ENCODE results near the gene BRPF3. TPM values are rescaled to one million over a fixed set of nuclear protein-coding genes. Genes with fewer than 3 reads are reported as not detected.

The BRPF3 gene
- total RNA-seq, 1 experiment from 2014 or later: 14.3 TPM

DNA sequence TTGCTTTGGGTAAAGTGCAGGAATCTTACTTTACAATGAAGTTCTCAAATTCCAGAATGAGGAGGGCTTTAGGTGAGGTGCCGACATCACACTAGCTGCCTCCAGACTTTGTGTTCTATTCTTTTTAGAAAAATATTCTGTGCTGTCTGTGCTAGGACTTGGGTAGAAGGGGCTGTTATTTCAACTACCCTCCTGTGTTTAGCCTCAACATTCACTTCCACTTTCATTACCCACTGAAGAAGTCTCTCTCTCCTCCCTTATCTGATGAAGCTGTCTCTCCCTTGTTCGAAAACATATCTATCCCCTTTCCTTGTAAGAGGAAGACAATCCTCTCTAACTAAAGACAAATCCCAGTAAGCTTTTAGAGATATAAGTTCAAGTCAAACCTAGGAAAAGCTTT is 25.0 kb upstream of the BRPF3 start:
- Histone ChIP-seq H4K20me1 (ENCODE audit: low read length) (no peaks in the 10 kb centered on the region), H3K4me1 (ENCODE audit: insufficient read depth, low read length) (no peaks in the 10 kb centered on the region), H3K27ac (ENCODE audit: low read length) (no peak overlapping the region), H3K9ac (ENCODE audit: low read length) (no peak overlapping the region), H3K36me3 (ENCODE audit: low read depth, low read length) (no peaks in the 10 kb centered on the region), H3K27me3 (ENCODE audit: low read length) (no peaks in the 10 kb centered on the region), H3F3A (ENCODE audit: low read length, unreplicated experiment) (no peaks in the 10 kb centered on the region), H2AFZ (ENCODE audit: low read length) (no peak overlapping the region), H3K4me2 (ENCODE audit: low read length) (no peak overlapping the region), H3K79me2 (ENCODE audit: low read length) (no peaks in the 10 kb centered on the region), H3K4me3 (ENCODE audit: low read length) (no peak overlapping the region), H3K9me2 (replicated peaks; ENCODE audit: low read length) (no peaks in the 10 kb centered on the region), H3K9me3 (ENCODE audit: low read length) (no peaks in the 10 kb centered on the region)
- POLR2A ChIA-PET (ENCODE audit: unreplicated experiment): no interaction called here
- no TSS peak for BruUV-seq (replicated peaks)
- ATAC-seq (no peak), DNase-seq (no peak)
- TF ChIP-seq EZH2 (IDR thresholded peaks at IDR 0.05; ENCODE audit: low read length, unreplicated experiment) (no peak), EZH2phosphoT487 (IDR thresholded peaks at IDR 0.05; ENCODE audit: borderline replicate concordance, low read length) (no peak)
- TF ChIP-seq, protein P1, sequence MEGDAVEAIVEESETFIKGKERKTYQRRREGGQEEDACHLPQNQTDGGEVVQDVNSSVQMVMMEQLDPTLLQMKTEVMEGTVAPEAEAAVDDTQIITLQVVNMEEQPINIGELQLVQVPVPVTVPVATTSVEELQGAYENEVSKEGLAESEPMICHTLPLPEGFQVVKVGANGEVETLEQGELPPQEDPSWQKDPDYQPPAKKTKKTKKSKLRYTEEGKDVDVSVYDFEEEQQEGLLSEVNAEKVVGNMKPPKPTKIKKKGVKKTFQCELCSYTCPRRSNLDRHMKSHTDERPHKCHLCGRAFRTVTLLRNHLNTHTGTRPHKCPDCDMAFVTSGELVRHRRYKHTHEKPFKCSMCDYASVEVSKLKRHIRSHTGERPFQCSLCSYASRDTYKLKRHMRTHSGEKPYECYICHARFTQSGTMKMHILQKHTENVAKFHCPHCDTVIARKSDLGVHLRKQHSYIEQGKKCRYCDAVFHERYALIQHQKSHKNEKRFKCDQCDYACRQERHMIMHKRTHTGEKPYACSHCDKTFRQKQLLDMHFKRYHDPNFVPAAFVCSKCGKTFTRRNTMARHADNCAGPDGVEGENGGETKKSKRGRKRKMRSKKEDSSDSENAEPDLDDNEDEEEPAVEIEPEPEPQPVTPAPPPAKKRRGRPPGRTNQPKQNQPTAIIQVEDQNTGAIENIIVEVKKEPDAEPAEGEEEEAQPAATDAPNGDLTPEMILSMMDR (conservative IDR thresholded peaks at IDR 0.05; ENCODE audit: low read depth, low read length): no peak
- CTCF ChIA-PET: no interaction called here
- intact Hi-C loops (cut with micrococcal nuclease): no loop called here

GRCh38 chr6:36177166-36177565 is 19.4 kb upstream of the BRPF3 start:
- intact Hi-C loops (cut with micrococcal nuclease): no loop called here
- Histone ChIP-seq H2AFZ (ENCODE audit: low read length) (no peak overlapping the region), H4K20me1 (ENCODE audit: low read length) (no peaks in the 10 kb centered on the region), H3K36me3 (ENCODE audit: low read depth, low read length) (no peaks in the 10 kb centered on the region), H3K4me3 (ENCODE audit: low read length) (no peak overlapping the region), H3K4me1 (ENCODE audit: insufficient read depth, low read length) (no peaks in the 10 kb centered on the region), H3K9me3 (ENCODE audit: low read length) (no peaks in the 10 kb centered on the region), H3K27me3 (ENCODE audit: low read length) (no peaks in the 10 kb centered on the region), H3K9ac (ENCODE audit: low read length) (no peak overlapping the region), H3K79me2 (ENCODE audit: low read length) (no peaks in the 10 kb centered on the region), H3F3A (ENCODE audit: low read length, unreplicated experiment) (no peaks in the 10 kb centered on the region), H3K4me2 (ENCODE audit: low read length) (no peak overlapping the region), H3K27ac (ENCODE audit: low read length) (no peak overlapping the region), H3K9me2 (replicated peaks; ENCODE audit: low read length) (no peaks in the 10 kb centered on the region)
- DNase-seq (no peak), ATAC-seq (no peak)
- no TSS peak for BruUV-seq (replicated peaks)
- POLR2A ChIA-PET (ENCODE audit: unreplicated experiment): no interaction called here
- CTCF ChIA-PET: no interaction called here
- TF ChIP-seq EZH2 (IDR thresholded peaks at IDR 0.05; ENCODE audit: low read length, unreplicated experiment) (no peak), EZH2phosphoT487 (IDR thresholded peaks at IDR 0.05; ENCODE audit: borderline replicate concordance, low read length) (no peak)

DNA sequence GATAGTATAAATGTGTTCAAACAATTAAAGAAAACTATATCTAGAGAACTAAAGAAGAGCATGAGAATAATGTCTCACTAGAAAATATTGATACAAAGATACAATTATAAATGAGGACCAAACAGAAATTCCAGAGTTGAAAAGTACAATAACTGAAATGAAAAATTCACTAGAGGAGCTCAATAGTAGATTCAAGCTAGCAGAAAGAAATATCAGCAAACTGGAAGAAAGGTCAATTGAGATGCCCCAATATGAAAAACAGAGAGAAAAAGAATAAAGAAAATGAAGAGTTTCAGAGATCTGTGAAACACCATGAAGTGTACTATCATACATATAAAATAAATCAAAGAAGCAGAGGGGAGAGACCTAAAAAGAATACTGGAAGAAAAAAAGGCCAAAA is 18.0 kb upstream of the BRPF3 start:
- ATAC-seq (no peak), DNase-seq (no peak)
- H2AFZ ChIP-seq (ENCODE audit: low read length): no peak overlapping the region
- no peaks in the 10 kb centered on the region for H4K20me1 ChIP-seq (ENCODE audit: low read length)
- no peaks in the 10 kb centered on the region for H3K36me3 ChIP-seq (ENCODE audit: low read depth, low read length)
- H3K9me3 ChIP-seq (ENCODE audit: low read length): no peaks in the 10 kb centered on the region
- H3F3A ChIP-seq (ENCODE audit: low read length, unreplicated experiment): no peaks in the 10 kb centered on the region
- CTCF ChIA-PET: no interaction called here
- TF ChIP-seq EZH2phosphoT487 (IDR thresholded peaks at IDR 0.05; ENCODE audit: borderline replicate concordance, low read length): no peak
- TF ChIP-seq, protein P1 (conservative IDR thresholded peaks at IDR 0.05; ENCODE audit: low read depth, low read length): no peak
- no peak for TF ChIP-seq EZH2 (IDR thresholded peaks at IDR 0.05; ENCODE audit: low read length, unreplicated experiment)
- H3K4me1 ChIP-seq (ENCODE audit: insufficient read depth, low read length): no peaks in the 10 kb centered on the region
- no peak overlapping the region for H3K27ac ChIP-seq (ENCODE audit: low read length)
- H3K9ac ChIP-seq (ENCODE audit: low read length): no peak overlapping the region
- H3K4me2 ChIP-seq (ENCODE audit: low read length): no peak overlapping the region
- no peaks in the 10 kb centered on the region for H3K9me2 ChIP-seq (replicated peaks; ENCODE audit: low read length)
- intact Hi-C loops (cut with micrococcal nuclease): no loop called here
- no peaks in the 10 kb centered on the region for H3K27me3 ChIP-seq (ENCODE audit: low read length)
- BruUV-seq (replicated peaks): no TSS peak
- H3K79me2 ChIP-seq (ENCODE audit: low read length): no peaks in the 10 kb centered on the region
- no peak overlapping the region for H3K4me3 ChIP-seq (ENCODE audit: low read length)
- POLR2A ChIA-PET (ENCODE audit: unreplicated experiment): no interaction called here
